Neural crest cell (in vitro differentiated cells): ENCODE data around the gene SRR. TPM values are rescaled to one million over a fixed set of nuclear protein-coding genes. Genes with fewer than 3 reads are reported as not detected.
"Not testable (repeated sequence)": the region's sequence is repeated elsewhere in the genome, so short reads cannot be mapped to it uniquely, and the experiment has no call there.

ENCODE experiments used
- DNase-seq: peaks from one replicate; pipeline ENCODE4 v3.0.0; 2021; ENCODE audit warnings: low read depth, mixed read lengths, low spot score
- H3K27ac Mint-ChIP-seq: one replicate; pipeline ENCODE4 v1.8.0; 2021; ENCODE audit warnings: mild to moderate bottlenecking, mixed read lengths; ENCODE audit not compliant: unreplicated experiment
- H3K27me3 Mint-ChIP-seq: 2 replicates; pipeline ENCODE4 v1.8.0; 2021; ENCODE audit warnings: low read depth, mild to moderate bottlenecking, mixed read lengths
- H3K36me3 Mint-ChIP-seq: 2 replicates; pipeline ENCODE4 v1.8.0; 2021; ENCODE audit warnings: low read depth, mild to moderate bottlenecking, mixed read lengths
- H3K4me1 Mint-ChIP-seq: 2 replicates; pipeline ENCODE4 v1.8.0; 2021; ENCODE audit warnings: mixed read lengths
- H3K4me3 Mint-ChIP-seq: one replicate; pipeline ENCODE4 v1.8.0; 2021; ENCODE audit warnings: mild to moderate bottlenecking, mixed read lengths
- H3K9me3 Mint-ChIP-seq: 2 replicates; pipeline ENCODE4 v1.8.0; 2021; ENCODE audit warnings: mixed read lengths
- total RNA-seq: library from RNA; stranded (reverse); gene quantifications from 2 replicates; pipeline ENCODE4 v1.2.1, GENCODE V29; 2021
- TF ChIP-seq, protein P1 (sequence below): fragments of 200-600 bp; sonication (generic); conservative IDR thresholded peaks from 2 replicates; pipeline ENCODE4 v1.5.0; 2021; ENCODE audit warnings: antibody characterized with exemption, mild to moderate bottlenecking

SRR gene
- total RNA-seq, 1 donor from 2014 or later = 35.7 TPM

DNA sequence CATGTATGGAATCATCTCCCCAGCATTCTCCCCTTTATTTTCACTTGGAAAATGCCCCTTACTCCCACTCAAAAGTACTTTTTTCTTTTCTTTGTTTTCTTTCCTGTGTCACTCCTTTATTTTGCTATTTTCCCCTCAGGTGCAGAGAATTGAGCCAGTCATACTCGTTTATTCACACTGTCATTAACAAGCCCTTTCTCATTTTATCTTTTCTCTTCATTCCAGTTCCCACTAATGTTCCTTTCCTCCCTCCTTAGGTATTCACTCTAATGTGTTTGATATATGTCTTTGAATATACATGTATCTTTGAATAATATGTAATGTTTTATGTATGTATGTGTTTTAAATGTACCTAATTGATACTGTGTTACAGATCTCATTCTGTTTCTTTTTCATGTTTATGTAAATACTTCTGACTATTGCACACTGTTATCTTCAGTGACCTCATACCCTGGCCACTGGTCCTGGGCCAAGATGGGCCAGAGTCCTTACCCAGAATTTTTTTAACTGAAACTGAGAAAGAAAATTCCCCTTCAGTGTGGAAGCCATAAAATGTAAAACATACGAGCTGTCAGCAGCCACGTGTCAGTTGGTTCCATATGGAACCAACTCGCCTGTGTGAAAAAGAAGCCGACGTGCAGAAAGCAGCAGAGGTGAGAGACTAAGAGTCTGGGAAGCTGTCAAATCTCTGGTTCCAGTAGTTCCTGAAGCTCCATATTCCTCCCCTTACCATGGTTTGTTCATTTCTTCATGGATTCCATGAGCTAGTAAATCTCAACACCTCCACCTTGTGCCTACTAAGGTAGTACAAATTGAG, 5.8 kb downstream of the SRR start:
- H3K36me3 Mint-ChIP-seq = peaks cover 5% of the 10 kb centered on the region
- no peaks in the 10 kb centered on the region for H3K27me3 Mint-ChIP-seq
- no peak for DNase-seq
- H3K9me3 Mint-ChIP-seq = no peaks in the 10 kb centered on the region
- no peak overlapping the region for H3K27ac Mint-ChIP-seq
- TF ChIP-seq, protein P1, sequence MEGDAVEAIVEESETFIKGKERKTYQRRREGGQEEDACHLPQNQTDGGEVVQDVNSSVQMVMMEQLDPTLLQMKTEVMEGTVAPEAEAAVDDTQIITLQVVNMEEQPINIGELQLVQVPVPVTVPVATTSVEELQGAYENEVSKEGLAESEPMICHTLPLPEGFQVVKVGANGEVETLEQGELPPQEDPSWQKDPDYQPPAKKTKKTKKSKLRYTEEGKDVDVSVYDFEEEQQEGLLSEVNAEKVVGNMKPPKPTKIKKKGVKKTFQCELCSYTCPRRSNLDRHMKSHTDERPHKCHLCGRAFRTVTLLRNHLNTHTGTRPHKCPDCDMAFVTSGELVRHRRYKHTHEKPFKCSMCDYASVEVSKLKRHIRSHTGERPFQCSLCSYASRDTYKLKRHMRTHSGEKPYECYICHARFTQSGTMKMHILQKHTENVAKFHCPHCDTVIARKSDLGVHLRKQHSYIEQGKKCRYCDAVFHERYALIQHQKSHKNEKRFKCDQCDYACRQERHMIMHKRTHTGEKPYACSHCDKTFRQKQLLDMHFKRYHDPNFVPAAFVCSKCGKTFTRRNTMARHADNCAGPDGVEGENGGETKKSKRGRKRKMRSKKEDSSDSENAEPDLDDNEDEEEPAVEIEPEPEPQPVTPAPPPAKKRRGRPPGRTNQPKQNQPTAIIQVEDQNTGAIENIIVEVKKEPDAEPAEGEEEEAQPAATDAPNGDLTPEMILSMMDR = no peak
- no peak overlapping the region for H3K4me3 Mint-ChIP-seq
- H3K4me1 Mint-ChIP-seq = peaks cover 17% of the 10 kb centered on the region

DNA sequence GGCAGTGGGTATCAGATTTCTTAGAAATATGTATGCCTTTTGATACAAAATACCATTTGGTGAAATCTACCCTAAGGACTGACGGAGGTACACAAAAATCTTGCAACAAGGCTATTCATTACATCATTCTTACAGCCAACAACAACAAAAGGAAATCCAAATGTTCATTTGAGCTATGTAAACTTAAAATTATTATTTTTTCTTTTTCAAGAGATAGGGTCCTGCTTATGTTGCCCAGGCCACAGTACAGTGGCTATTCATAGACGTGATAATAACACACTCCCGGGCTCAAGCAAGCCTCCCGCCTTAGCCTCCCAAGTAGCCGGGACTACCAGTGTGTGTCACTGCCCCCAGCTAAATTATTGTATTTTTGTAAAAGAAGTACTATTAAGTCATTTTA, 9.0 kb downstream of the SRR start:
- no peaks in the 10 kb centered on the region for H3K27me3 Mint-ChIP-seq
- no peak overlapping the region for H3K4me3 Mint-ChIP-seq

DNA sequence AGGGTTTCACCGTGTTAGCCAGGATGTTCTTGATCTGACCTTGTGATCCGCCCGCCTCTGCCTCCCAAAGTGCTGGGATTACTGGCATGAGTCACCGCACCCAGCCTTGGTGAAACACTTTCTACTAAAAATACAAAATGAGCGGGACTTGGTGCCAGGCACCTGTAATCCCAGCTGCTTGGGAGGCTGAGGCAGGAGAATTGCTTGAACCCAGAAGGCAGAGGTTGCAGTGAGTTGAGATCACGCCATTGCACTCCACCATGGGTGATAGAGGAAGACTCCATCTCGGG, 13.1 kb downstream of the SRR start:
- H3K4me3 Mint-ChIP-seq, DNase-seq, H3K36me3 Mint-ChIP-seq, H3K27ac Mint-ChIP-seq, H3K9me3 Mint-ChIP-seq, H3K4me1 Mint-ChIP-seq, H3K27me3 Mint-ChIP-seq: not testable (repeated sequence)

More for the DNA sequence above, 9.0 kb downstream of the SRR start:
- H3K4me1 Mint-ChIP-seq = peaks cover 5% of the 10 kb centered on the region
- H3K36me3 Mint-ChIP-seq = no peaks in the 10 kb centered on the region
- no peak overlapping the region for H3K27ac Mint-ChIP-seq
- DNase-seq = no peak
- TF ChIP-seq, protein P1 = no peak
- no peaks in the 10 kb centered on the region for H3K9me3 Mint-ChIP-seq

DNA sequence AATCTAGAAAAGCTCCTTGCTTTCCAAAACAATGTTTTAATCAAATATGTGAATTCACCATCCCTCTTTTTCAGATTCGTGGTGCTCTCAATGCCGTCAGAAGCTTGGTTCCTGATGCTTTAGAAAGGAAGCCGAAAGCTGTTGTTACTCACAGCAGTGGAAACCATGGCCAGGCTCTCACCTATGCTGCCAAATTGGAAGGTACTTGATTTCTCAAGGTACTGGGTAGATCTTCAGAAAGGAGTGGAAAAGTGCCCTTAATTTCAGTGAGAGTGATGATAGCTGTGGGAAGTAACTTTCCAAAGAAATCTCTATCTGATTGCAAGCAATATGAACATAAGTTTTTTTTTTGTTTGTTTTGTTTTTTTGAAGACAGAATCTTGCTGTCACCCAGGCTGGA, 14.0 kb downstream of the SRR start:
- Mint-ChIP-seq H3K27me3 (no peaks in the 10 kb centered on the region), H3K27ac (no peak overlapping the region), H3K36me3 (peaks cover 8% of the 10 kb centered on the region), H3K9me3 (no peaks in the 10 kb centered on the region), H3K4me1 (no peaks in the 10 kb centered on the region), H3K4me3 (no peak overlapping the region)
- no peak for DNase-seq
- TF ChIP-seq, protein P1 = no peak

DNA sequence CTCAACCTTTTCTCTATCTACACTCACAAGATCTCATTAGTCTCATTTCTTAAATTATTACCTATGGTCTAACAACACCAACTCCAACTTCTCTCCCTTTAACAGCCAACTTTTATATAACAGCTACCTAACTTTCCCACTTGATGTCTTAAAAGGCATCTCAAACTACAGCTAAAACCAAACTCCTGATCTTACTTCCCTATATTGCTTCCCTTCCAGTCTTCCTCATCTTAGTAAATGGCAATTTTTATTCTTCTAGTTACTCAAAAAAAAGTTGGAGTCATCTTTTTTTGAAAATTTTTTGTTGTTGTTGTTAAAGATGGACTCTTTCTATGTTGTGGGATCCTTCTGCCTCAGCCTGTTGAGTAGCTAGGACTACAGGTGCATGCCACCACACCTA, 15.3 kb downstream of the SRR start:
- no peaks in the 10 kb centered on the region for H3K9me3 Mint-ChIP-seq
- no peaks in the 10 kb centered on the region for H3K27me3 Mint-ChIP-seq
- TF ChIP-seq, protein P1 = no peak
- DNase-seq = no peak
- H3K36me3 Mint-ChIP-seq = peaks cover 17% of the 10 kb centered on the region
- no peaks in the 10 kb centered on the region for H3K4me1 Mint-ChIP-seq
- H3K4me3 Mint-ChIP-seq = no peak overlapping the region
- H3K27ac Mint-ChIP-seq = no peak overlapping the region

DNA sequence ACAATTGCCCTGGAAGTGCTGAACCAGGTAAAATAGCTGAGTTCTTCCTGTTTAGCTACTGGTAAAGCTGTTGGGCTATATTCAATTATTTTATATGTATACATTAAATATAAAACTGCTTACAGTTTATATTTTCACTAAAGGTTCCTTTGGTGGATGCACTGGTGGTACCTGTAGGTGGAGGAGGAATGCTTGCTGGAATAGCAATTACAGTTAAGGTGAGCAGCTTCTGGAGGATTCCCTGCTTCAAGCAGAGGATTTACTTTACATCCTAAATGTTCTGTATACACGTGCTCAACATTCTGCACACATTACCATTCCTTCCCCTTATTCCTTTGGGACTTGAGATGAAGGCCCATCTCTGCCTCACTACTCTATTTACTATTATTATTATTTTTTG, 17.6 kb downstream of the SRR start:
- H3K4me3 Mint-ChIP-seq = no peak overlapping the region
- H3K27me3 Mint-ChIP-seq = no peaks in the 10 kb centered on the region
- H3K36me3 Mint-ChIP-seq = peaks cover 23% of the 10 kb centered on the region
- no peak overlapping the region for H3K27ac Mint-ChIP-seq
- TF ChIP-seq, protein P1 = no peak
- no peaks in the 10 kb centered on the region for H3K4me1 Mint-ChIP-seq
- DNase-seq = no peak
- H3K9me3 Mint-ChIP-seq = no peaks in the 10 kb centered on the region
